Brain microvascular endothelial cell (primary cell): ENCODE data around the gene ARHGEF4.

ENCODE experiments used
- DNase-seq: peaks from one replicate; pipeline ENCODE4 v3.0.0-alpha.2; 2020
- H3K27ac ChIP-seq: fragments of 250-450 bp; sonication (Bioruptor Pico); 2 replicates; pipeline ENCODE4 v1.5.1; 2020; ENCODE audit warnings: mild to moderate bottlenecking, moderate library complexity
- H3K27me3 ChIP-seq: fragments of 250-450 bp; sonication (Bioruptor Pico); replicated peaks from 2 replicates; pipeline ENCODE4 v1.5.1; 2020; ENCODE audit warnings: mild to moderate bottlenecking
- H3K36me3 ChIP-seq: fragments of 250-450 bp; sonication (Bioruptor Pico); replicated peaks from 2 replicates; pipeline ENCODE4 v1.5.1; 2020; ENCODE audit warnings: mild to moderate bottlenecking
- H3K4me3 ChIP-seq: 2 replicates; pipeline ENCODE4 v1.5.1; 2011; ENCODE audit warnings: low read depth, mild to moderate bottlenecking, control low read depth, low read length, moderate library complexity
- in situ Hi-C: cut with HindIII; loops from 2 replicates; pipeline ENCODE4 v1.10.0; 2017; ENCODE audit warnings: low sequenced_read_pairs, low pct_ligation_motif_present
- TF ChIP-seq, protein P1 (sequence below): IDR thresholded peaks from 2 replicates; pipeline ENCODE4 v1.5.1; 2011; ENCODE audit warnings: low read depth, mild to moderate bottlenecking, moderate library complexity, low read length, control low read depth, inconsistent platforms; ENCODE audit errors: missing control alignments

Gene ARHGEF4

DNA sequence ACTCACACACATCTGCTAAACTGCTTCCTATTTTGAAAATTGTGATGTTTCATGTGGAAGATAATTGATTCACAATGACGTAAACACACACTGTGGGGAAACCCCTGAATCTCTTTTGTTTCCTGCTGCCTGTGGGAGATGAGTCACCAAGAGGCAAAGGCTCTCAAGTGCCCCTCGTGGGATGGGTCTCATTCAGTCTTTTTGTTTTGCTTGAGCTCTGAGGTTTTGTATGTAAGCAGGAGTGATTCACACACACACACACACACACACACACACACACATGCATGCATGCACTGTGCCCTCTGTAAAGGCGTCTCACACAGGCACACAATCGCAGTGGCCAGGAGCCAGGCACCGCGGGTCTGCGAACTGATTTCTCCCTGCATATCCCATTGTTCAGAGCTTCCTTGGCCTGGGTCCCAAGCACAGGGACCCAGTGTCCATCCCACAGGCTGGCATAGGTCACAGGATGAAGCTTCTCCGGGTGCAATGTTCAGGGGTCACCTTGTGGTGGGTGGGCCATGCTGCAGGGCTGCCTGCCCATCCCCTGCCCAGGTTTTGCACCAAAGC lies 12.1 kb upstream of the ARHGEF4 start:
- peak overlapping the region; percentile 57 for H3K27ac ChIP-seq
- no peaks in the 10 kb centered on the region for H3K36me3 ChIP-seq
- TF ChIP-seq, protein P1, sequence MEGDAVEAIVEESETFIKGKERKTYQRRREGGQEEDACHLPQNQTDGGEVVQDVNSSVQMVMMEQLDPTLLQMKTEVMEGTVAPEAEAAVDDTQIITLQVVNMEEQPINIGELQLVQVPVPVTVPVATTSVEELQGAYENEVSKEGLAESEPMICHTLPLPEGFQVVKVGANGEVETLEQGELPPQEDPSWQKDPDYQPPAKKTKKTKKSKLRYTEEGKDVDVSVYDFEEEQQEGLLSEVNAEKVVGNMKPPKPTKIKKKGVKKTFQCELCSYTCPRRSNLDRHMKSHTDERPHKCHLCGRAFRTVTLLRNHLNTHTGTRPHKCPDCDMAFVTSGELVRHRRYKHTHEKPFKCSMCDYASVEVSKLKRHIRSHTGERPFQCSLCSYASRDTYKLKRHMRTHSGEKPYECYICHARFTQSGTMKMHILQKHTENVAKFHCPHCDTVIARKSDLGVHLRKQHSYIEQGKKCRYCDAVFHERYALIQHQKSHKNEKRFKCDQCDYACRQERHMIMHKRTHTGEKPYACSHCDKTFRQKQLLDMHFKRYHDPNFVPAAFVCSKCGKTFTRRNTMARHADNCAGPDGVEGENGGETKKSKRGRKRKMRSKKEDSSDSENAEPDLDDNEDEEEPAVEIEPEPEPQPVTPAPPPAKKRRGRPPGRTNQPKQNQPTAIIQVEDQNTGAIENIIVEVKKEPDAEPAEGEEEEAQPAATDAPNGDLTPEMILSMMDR: no peak
- in situ Hi-C loops: no loop called here
- H3K27me3 ChIP-seq: no peaks in the 10 kb centered on the region
- H3K4me3 ChIP-seq: no peak overlapping the region
- peak; percentile 99 for DNase-seq

DNA sequence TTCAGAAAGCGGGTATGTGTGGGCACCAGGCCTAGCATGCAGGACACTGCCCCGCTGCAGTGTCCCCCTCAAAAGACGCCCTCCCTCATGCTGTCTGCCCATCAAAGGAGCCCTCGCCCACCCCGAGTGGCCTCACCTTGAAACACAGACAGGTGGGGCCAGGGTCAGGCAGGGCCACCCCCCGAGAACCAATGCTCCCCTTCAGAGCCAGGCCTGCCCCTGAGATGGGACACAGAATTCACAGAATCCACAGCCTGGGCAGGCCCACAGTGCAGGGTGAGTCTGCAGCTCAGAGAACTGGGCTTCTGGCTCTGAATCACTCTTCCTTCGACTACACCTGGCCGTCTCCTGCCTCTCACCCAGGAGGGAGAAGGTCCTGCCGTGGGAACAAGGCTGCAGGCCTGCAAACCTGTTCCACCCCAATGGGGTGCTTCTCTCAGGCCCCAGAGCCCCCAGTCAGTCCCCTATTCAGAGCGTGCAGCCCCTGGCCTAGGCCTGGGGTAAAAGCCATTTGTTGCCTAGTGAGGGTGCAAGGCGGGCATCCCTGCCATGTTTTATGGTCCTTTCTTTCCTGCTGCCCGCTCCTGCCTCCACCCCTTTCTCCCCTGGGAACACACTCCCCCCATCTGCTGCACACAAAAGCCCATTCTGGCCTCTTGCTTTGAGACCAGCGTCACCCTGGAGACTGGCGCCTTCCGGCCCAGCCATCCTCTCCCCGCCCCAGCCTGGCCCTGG lies 11.3 kb upstream of the ARHGEF4 start:
- no peaks in the 10 kb centered on the region for H3K27me3 ChIP-seq
- H3K36me3 ChIP-seq: no peaks in the 10 kb centered on the region
- TF ChIP-seq, protein P1: no peak
- no peak overlapping the region for H3K4me3 ChIP-seq
- in situ Hi-C loops: no loop called here
- H3K27ac ChIP-seq: no peak overlapping the region
- DNase-seq: no peak

DNA sequence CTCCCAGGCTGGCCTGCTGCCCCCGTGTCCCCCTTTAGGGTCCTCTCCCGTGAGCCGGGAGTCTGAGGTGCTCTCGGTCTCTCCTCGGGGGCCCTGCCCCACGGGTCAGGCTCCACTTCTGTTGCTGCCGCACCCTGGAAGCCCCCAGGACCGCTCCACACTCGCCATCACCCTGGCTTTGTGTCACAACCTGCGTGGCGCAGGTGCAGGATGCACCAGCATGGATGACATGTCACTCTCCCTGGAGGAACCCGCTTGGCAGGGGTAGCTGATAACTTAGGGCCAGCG lies 10.8 kb upstream of the ARHGEF4 start:
- TF ChIP-seq, protein P1: no peak
- in situ Hi-C loops: no loop called here

DNA sequence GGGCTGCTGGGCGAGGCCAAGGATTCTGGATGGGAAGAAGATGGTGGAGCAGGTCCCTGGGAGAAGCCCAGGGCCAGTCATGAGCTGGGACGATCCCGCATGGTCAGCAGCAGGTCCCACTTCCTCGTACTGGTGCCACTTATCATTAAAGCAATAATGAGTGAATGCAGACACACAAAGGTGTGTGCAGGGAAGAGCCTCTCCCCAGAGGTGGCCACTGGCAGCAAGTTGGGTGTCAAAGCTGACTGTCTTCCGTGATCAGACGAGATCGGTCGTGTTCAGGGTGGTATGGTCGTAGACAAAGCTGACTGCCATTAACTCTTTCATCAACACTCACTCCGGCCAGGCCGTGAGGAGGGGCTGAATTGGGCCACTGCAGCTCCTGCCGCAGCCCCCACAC lies 10.3 kb upstream of the ARHGEF4 start:
- H3K4me3 ChIP-seq: no peak overlapping the region
- no peak for DNase-seq
- H3K27ac ChIP-seq: no peak overlapping the region
- H3K27me3 ChIP-seq: no peaks in the 10 kb centered on the region
- H3K36me3 ChIP-seq: no peaks in the 10 kb centered on the region
- TF ChIP-seq, protein P1: no peak
- in situ Hi-C loops: no loop called here

More for the DNA sequence above, 10.8 kb upstream of the ARHGEF4 start:
- DNase-seq: no peak
- H3K27ac ChIP-seq: no peak overlapping the region
- no peaks in the 10 kb centered on the region for H3K36me3 ChIP-seq
- H3K27me3 ChIP-seq: no peaks in the 10 kb centered on the region
- H3K4me3 ChIP-seq: no peak overlapping the region

DNA sequence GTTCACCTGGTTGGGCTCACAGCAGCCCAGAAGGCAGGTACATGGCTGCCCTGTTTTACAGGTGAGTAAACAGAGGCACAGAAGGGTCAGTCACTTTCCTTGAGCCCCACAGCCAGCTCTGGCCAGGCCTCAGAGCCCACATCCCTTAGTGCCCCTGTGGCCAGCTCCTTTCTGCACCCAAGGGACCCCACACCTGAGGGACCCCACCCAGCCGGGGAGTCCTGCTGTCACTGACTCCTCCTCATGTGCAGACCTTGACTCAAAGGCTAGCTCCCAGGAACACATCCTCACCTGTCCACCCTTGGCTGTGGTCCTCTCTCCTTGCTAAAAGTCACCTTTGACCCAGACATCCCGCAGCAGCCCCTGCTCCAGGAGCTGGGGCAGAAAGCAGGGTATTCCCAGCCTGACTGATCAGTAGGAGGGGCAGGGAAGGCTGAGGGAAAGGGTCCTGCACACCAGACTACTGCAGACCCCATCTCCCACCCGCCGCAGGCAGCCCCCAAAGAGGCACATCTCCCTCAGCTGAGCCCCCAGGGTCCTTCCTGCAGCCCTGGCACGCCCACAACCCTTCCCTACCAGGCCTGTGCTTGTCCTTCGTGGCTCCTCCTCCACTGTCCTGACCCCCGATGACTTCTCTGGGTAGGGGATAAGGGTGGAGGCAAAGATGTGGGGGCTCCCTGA lies 9.8 kb upstream of the ARHGEF4 start:
- Histone ChIP-seq H3K27me3 (no peaks in the 10 kb centered on the region), H3K36me3 (no peaks in the 10 kb centered on the region), H3K27ac (no peak overlapping the region), H3K4me3 (no peak overlapping the region)
- TF ChIP-seq, protein P1: no peak
- in situ Hi-C loops: no loop called here
- DNase-seq: no peak
